Inflammatory macrophage (primary cell): ENCODE measurements around the gene KRTAP10-7.
"Not testable (repeated sequence)": the region's sequence is repeated elsewhere in the genome, so short reads cannot be mapped to it uniquely, and the experiment has no call there.

Experiments
- DNase-seq, 2 donors: peaks; one replicate each; pipeline ENCODE4 v3.0.0-alpha.2; 2020 to 2022

The KRTAP10-7 gene

GRCh38 chr21:44612029-44612486, 11.7 kb downstream of the KRTAP10-7 start, which contains the start of gene KRTAP10-8:
TSS of gene KRTAP10-8 (plus strand) at chr21:44612079. CDS start at chr21:44612101, 22 bp downstream.
- DNase-seq: no peak

- no peak for DNase-seq
These were observed 12.4 kb downstream of the KRTAP10-7 start for GRCh38 chr21:44612669-44613229.

GRCh38 chr21:44613386-44614155, 13.2 kb downstream of the KRTAP10-7 start:
- DNase-seq: no peak

DNA sequence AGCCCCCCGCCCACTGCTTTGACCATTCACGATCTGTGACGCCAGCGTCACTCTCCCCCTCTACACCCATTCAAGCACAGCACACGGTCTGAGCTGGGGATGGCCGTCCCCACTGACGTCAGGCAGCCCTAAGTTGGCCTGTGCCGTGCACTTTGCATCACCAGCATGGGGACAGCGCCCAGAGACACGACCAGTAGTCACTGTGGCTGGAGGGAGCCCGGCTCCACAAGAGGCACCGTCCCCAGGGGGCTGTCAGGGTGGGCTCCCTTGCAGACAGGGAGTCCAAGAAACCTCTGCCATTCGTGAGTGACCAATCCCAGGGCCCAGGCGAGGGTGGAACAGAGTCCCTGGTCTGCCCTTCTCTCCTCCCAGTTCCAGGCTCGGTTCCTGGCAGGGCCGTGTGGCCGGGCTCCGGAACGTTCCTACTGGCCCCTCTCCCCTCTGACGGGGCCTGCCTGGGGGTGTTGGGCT, 13.8 kb downstream of the KRTAP10-7 start:
- no peak for DNase-seq

DNA sequence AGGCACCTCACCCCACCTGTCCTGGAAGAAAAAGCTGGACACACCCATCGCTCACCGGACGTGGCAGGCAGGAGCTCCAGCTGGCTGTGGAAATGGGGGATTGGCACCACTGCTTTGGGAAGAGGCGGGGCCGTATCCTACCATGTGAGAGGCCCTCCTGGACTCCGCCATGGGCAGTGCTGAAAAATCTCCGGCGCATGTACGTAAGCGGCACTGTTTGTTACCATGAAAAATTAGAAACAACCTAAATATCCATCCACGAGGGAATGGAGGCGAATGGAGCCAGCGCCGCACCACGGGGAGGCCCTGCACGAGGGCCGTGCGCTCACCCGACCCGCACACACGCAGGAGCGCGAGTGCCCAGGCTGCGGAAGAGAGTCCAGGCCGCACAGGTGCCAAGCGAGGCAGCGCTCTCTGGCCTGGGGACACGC, 14.6 kb downstream of the KRTAP10-7 start:
- DNase-seq: no peak

GRCh38 chr21:44615466-44615865, 15.1 kb downstream of the KRTAP10-7 start:
- no peak for DNase-seq

DNA sequence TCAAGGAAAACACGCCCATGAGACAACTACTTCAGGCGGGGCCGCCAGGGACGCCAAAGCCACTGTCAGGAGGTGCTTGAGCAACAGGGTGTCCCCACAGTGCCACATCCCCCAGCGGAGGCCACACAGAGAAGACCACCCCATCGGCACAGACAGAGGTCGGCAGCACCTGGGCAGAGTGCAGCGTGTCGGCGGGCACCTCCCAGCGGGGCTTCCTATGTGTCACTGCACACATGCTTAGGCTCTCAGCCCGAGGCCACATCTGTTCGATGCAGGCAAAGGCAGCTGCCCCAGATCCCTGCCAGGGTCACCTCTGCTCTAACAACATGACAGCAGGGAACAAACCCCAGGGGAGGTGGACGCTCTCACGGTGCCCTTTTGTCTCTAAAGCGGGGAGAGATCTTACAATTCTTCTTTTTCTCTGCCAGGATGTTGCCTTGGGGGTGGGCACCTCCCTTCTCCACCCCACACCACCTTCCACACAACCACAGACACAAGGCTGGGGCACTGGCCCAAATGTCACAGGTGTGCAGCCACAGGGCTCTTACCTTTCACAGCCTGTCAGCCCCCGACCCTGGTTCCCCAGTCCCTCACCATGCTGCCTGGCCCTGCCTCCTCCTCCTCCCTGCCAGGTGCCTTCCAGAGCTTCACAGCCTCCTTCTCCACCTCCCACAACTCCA, 15.7 kb downstream of the KRTAP10-7 start:
- no peak for DNase-seq

- DNase-seq: no peak
These were observed 16.2 kb downstream of the KRTAP10-7 start for GRCh38 chr21:44616591-44616926.

- DNase-seq: no peak
These were observed 16.7 kb downstream of the KRTAP10-7 start for GRCh38 chr21:44617071-44617501.

GRCh38 chr21:44618504-44618903, 18.1 kb downstream of the KRTAP10-7 start:
- DNase-seq: peak; percentile 16 to 43

DNA sequence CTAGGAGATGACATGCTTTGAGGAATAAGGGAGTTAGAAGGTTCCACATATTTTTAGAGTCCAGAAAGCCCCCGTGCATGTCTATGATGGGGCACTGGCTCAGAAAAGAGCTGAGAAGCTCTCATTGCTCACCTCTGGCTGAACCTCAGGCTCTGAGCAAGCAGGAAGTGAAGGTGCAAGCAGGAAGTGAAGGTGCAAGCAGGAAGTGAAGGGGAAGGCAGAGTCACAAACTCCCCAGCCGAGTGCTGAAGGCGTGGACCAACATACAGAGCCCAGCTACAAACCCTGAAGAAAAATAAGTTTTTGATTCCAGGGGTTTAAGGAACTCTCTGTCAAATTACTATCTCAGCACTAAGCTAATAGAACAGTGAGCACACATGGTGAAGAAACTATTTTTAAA, 18.5 kb downstream of the KRTAP10-7 start:
- no peak for DNase-seq

DNA sequence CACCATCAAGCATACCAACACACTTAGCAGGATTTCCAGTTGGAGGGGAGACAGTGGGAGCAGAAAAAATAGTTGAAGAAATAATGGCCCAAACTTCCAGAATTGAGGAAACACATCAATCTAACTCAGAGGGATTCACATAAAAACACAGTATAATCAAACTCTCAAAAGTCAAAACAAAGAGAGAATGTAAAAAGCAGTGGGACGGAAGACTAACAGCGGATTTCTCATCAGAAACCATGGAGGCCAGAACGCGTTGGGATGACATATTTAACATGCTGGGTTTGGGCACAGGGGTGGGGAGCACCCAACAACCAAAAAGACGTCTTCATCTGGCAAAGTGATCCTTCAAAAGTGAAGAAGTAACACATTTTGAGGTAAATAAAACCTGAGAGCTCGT, 19.5 kb downstream of the KRTAP10-7 start:
- no peak for DNase-seq

DNA sequence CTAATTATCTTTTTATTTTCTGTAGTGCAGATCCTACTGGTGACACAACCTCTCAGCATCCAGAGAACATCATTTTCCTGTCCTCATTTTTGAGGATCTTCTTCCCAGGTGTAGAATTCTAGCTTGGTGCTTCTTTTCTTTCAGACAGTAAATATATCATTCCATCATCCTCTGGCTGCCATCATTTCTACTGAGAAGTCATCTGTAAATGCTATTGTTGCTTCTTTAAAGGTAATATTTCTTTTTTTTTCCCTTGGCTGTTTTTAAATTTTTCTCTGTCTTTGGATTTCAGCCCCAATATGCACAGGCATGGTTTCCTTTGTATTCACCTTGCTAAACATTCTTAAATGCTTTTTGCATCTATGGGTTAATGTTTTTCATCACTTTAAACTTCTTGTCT, 23.2 kb downstream of the KRTAP10-7 start:
- no peak for DNase-seq

DNA sequence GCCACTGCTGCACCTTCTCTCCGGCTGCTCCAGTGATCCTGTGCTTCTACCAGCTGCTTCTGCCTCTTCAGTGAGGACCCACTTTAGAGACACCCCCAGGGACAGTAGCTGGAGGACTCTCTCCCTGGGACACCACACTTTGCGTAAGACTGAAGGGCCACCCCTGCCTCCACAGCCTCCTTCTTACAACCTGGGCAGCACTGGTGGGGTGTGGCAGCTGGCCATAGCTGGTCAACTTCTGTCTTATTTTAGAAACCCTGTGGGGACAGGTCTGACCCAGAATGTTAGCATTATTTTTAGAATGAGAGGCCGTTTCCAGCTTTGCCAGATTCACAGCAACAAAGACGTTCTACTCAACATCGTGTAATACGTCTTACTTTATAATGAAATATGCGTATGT, 25.4 kb downstream of the KRTAP10-7 start:
- DNase-seq: no peak

DNA sequence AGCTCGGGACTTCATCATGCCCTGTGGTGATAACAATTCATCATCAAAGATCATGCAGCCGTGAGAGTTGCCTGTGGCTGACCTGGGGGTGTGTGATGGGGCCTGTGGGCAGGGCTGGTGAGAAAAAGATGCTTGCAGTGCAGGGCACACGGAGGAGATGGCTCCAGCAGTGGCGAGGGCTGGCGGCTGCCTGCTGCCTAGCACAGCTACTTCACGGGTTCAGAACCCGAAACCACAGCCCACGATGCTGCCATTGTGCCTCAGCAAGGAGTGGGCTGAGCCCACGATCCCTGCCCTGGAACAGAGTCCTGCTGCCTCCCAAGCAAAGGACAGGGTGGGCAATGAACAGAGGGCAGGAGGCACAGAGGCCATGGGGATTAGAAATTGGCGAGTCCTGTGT, 25.9 kb downstream of the KRTAP10-7 start:
- DNase-seq: no peak

- no peak for DNase-seq
These were observed 26.3 kb downstream of the KRTAP10-7 start, which contains the start of gene KRTAP10-9 for GRCh38 chr21:44626673-44627143. TSS of gene KRTAP10-9 (plus strand) at chr21:44627093. CDS start at chr21:44627172, 79 bp downstream.

DNA sequence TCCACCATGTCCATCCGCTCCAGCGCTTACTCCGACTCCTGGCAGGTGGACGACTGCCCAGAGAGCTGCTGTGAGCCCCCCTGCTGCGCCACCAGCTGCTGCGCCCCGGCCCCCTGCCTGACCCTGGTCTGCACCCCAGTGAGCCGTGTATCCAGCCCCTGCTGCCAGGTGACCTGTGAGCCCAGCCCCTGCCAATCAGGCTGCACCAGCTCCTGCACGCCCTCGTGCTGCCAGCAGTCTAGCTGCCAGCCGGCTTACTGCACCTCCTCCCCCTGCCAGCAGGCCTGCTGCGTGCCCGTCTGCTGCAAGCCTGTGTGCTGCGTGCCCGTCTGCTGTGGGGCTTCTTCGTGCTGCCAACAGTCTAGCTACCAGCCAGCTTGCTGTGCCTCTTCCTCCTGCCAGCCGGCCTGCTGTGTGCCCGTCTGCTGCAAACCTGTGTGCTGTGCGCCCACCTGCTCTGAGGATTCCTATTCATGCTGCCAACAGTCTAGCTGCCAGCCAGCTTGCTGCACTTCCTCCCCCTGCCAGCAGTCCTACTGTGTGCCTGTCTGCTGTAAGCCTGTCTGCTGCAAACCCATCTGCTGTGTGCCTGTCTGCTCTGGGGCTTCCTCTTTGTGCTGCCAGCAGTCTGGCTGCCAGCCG, 26.9 kb downstream of the KRTAP10-7 start:
- not testable (repeated sequence) for DNase-seq

DNA sequence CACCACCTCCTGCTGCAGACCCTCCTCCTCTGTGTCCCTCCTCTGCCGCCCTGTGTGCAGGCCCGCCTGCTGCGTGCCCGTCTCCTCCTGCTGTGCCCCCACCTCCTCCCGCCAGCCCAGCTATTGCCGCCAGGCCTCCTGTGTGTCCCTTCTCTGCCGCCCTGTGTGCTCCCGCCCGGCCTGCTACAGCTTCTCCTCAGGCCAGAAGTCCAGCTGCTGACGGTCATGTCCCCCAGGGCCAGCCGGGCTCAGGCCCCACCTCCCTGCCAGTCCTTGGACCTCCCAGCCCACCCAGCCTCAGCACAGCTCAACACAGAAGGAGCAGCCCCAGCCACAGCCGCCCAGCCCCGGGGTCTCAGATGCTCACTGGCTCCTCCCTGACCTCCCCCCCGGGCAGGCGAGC, 27.4 kb downstream of the KRTAP10-7 start:
- not testable (repeated sequence) for DNase-seq

DNA sequence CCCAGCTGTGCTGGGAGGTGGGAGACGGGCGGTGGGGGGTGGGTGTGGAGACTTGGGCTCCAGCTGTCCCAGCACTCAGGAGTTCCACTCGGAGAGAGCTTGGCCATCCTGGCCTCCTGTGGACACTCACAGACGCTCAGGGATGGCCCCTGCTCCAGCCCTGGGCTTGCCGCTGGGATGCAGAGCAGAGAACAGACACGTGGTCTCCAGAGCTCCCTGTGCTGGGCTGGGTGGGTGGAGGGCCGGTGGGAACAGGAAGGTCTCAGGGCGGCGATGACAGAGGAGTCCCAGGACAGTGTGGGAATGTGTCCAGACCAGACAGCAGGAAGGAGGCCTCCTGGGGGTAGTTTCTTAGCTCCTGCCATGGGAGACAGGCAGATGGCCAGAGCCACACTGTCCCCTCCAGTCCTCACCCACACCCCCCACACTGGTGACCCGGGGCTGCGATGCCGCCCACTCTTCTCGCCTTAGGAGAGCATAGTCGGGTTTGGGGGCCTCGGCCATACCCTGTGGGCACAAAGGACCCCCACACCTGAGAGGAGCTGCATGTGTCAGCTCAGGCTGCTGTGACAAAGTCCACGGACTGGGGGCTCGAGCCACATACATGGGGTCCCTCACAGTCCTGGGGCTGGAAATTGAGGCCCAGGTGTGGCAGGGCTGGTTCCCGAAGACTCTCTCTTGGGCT, 28.5 kb downstream of the KRTAP10-7 start:
- DNase-seq: no peak

DNA sequence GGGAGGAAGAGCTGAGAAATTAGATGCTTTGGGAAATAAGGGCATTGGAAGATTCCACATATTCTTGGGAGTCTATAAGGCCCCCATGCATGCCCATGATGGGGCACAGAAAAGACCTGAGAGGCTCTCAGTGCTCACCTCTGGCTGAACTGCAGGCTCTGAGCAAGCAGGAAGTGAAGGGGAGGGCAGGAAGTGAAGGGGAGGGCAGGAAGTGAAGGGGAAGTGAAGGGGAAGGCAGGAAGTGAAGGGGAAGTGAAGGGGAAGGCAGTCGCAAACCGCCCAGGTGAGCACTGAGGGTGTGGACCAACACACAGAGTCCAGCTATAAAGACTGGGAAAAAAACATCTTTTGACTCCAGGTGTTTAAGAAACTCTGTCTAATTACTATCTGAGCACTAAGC, 30.0 kb downstream of the KRTAP10-7 start:
- no peak for DNase-seq

- DNase-seq: no peak
These were observed 31.7 kb downstream of the KRTAP10-7 start for GRCh38 chr21:44632067-44632466.
